IMR-90 (cell line): Measurements from ENCODE around the gene KPNA1.

Experiments used
- BHLHE40 ChIP-seq: fragments of 150-350 bp; IDR thresholded peaks from 2 replicates; pipeline ENCODE4 v1.6.1; 2016; ENCODE audit warnings: mild to moderate bottlenecking, low read depth, low read length
- CEBPB ChIP-seq: IDR thresholded peaks from 2 replicates; pipeline ENCODE4 v1.6.1; 2012; ENCODE audit warnings: low read depth, low read length, improper control_type of control experiment
- CHD1 ChIP-seq: IDR thresholded peaks from 2 replicates; pipeline ENCODE4 v1.6.1; 2012; ENCODE audit warnings: low read depth, low read length, improper control_type of control experiment
- CTCF ChIP-seq: conservative IDR thresholded peaks from 2 replicates; pipeline ENCODE4 v1.5.1; 2012; ENCODE audit warnings: mild to moderate bottlenecking, low read depth, low read length, improper control_type of control experiment
- ELK1 ChIP-seq: fragments of 150-350 bp; IDR thresholded peaks from 2 replicates; pipeline ENCODE4 v1.6.1; 2016; ENCODE audit warnings: low read depth, mild to moderate bottlenecking, low read length, moderate library complexity, borderline replicate concordance
- FOS ChIP-seq: fragments of 150-350 bp; IDR thresholded peaks from 2 replicates; pipeline ENCODE4 v1.6.1; 2016; ENCODE audit warnings: low read depth, low read length
- MAFK ChIP-seq: IDR thresholded peaks from 2 replicates; pipeline ENCODE4 v1.6.1; 2012; ENCODE audit warnings: low read depth, low read length, improper control_type of control experiment
- MXI1 ChIP-seq: IDR thresholded peaks from 2 replicates; pipeline ENCODE4 v1.6.1; 2012; ENCODE audit warnings: low read depth, mild to moderate bottlenecking, low read length, moderate library complexity, borderline replicate concordance
- POLR2A ChIP-seq: IDR thresholded peaks from 2 replicates; pipeline ENCODE4 v1.6.1; 2012; ENCODE audit warnings: mild to moderate bottlenecking, low read depth, low read length
- RAD21 ChIP-seq: IDR thresholded peaks from 2 replicates; pipeline ENCODE4 v1.6.1; 2012; ENCODE audit warnings: low read length, improper control_type of control experiment
- RCOR1 ChIP-seq: IDR thresholded peaks from 2 replicates; pipeline ENCODE4 v1.6.1; 2012; ENCODE audit warnings: mild to moderate bottlenecking, low read length, improper control_type of control experiment; ENCODE audit not compliant: insufficient replicate concordance
- SMC3 ChIP-seq: fragments of 150-350 bp; IDR thresholded peaks from 2 replicates; pipeline ENCODE4 v1.6.1; 2016; ENCODE audit warnings: low read depth, mild to moderate bottlenecking, antibody characterized with exemption, low read length, moderate library complexity

GRCh38 chr3:122562923-122563716 is 48.4 kb upstream of the KPNA1 start:
- TF ChIP-seq CTCF, result no peak
- no peak for TF ChIP-seq MXI1
- no peak for TF ChIP-seq SMC3
- no peak for TF ChIP-seq FOS
- TF ChIP-seq RCOR1, result no peak
- TF ChIP-seq POLR2A, result no peak
- TF ChIP-seq RAD21, result no peak
- no peak for TF ChIP-seq MAFK
- TF ChIP-seq BHLHE40, result no peak
- no peak for TF ChIP-seq CEBPB
- no peak for TF ChIP-seq ELK1
- no peak for TF ChIP-seq CHD1
